HepG2 (cell line): Measurements from ENCODE around the gene SAMD14. TPM values are rescaled to one million over a fixed set of nuclear protein-coding genes. Genes with fewer than 3 reads are reported as not detected.

ENCODE experiments used
- ARID5B ChIP-seq: IDR thresholded peaks from 2 replicates; pipeline ENCODE4 v1.4.0; 2020; ENCODE audit warnings: mild to moderate bottlenecking, missing genetic modification reagents
- CEBPB ChIP-seq: IDR thresholded peaks from 2 replicates; pipeline ENCODE4 v1.6.1; 2011; ENCODE audit warnings: low read depth, low read length, improper control_type of control experiment, borderline replicate concordance
- DPF2 ChIP-seq: sonication (generic); formaldehyde crosslinking; IDR thresholded peaks from 2 replicates; pipeline ENCODE4 v1.4.0; 2020; ENCODE audit warnings: mild to moderate bottlenecking, low read depth, missing genetic modification reagents, borderline replicate concordance
- GATAD2A ChIP-seq: IDR thresholded peaks from 2 replicates; pipeline ENCODE4 v1.6.1; 2016
- HES4 ChIP-seq: sonication (generic); formaldehyde crosslinking; IDR thresholded peaks from 2 replicates; pipeline ENCODE4 v1.9.0; 2021; ENCODE audit warnings: mild to moderate bottlenecking, missing genetic modification reagents, borderline replicate concordance
- JUNB ChIP-seq: sonication (generic); formaldehyde crosslinking; IDR thresholded peaks from 2 replicates; pipeline ENCODE4 v1.8.0; 2022; ENCODE audit warnings: missing genetic modification reagents, mild to moderate bottlenecking, borderline replicate concordance
- KDM5A ChIP-seq: fragments of 200-600 bp; sonication (generic); IDR thresholded peaks from 2 replicates; pipeline ENCODE4 v1.7.0; 2018; ENCODE audit warnings: antibody characterized with exemption, mild to moderate bottlenecking, low read length, borderline replicate concordance
- MBD4 ChIP-seq: IDR thresholded peaks from 2 replicates; pipeline ENCODE4 v1.6.1; 2012; ENCODE audit warnings: low read length, inconsistent platforms, borderline replicate concordance
- PATZ1 ChIP-seq: sonication (generic); formaldehyde crosslinking; IDR thresholded peaks from 2 replicates; pipeline ENCODE4 v1.4.0; 2020; ENCODE audit warnings: missing genetic modification reagents
- PRMT3 ChIP-seq: sonication (generic); formaldehyde crosslinking; IDR thresholded peaks from 2 replicates; pipeline ENCODE4 v1.8.1; 2022; ENCODE audit warnings: low read depth, mild to moderate bottlenecking, moderate library complexity, missing genetic modification reagents, borderline replicate concordance
- SMC3 ChIP-seq: IDR thresholded peaks from 2 replicates; pipeline ENCODE4 v1.6.1; 2011; ENCODE audit warnings: low read length, improper control_type of control experiment
- TCF7L2 ChIP-seq: IDR thresholded peaks from 2 replicates; pipeline ENCODE4 v1.6.1; 2011; ENCODE audit warnings: mild to moderate bottlenecking, low read depth, low read length, moderate library complexity
- U2AF1 ChIP-seq: fragments of 200-400 bp; formaldehyde crosslinking; optimal IDR thresholded peaks from 2 replicates; pipeline ENCODE3; 2017; ENCODE audit warnings: mild to moderate bottlenecking, low read depth, low read length
- ZNF496 ChIP-seq: sonication (generic); formaldehyde crosslinking; IDR thresholded peaks from 2 replicates; pipeline ENCODE4 v1.8.1; 2023; ENCODE audit warnings: mild to moderate bottlenecking, moderate library complexity, missing genetic modification reagents; ENCODE audit not compliant: insufficient replicate concordance
- ZNF577 ChIP-seq: sonication (generic); formaldehyde crosslinking; IDR thresholded peaks from 2 replicates; pipeline ENCODE4 v1.4.0; 2020; ENCODE audit warnings: mild to moderate bottlenecking, low read depth, missing genetic modification reagents, borderline replicate concordance
- ZNF615 ChIP-seq: sonication (generic); formaldehyde crosslinking; IDR thresholded peaks from 2 replicates; pipeline ENCODE4 v1.5.0; 2020; ENCODE audit warnings: mild to moderate bottlenecking, missing genetic modification reagents, borderline replicate concordance
- ZNF629 ChIP-seq: sonication (generic); formaldehyde crosslinking; conservative IDR thresholded peaks from 2 replicates; pipeline ENCODE4 v1.5.0; 2020; ENCODE audit warnings: missing genetic modification reagents
- ZNF768 ChIP-seq: sonication (generic); formaldehyde crosslinking; IDR thresholded peaks from 2 replicates; pipeline ENCODE4 v1.4.0; 2020; ENCODE audit warnings: missing genetic modification reagents
- ZNF775 ChIP-seq: sonication (generic); formaldehyde crosslinking; IDR thresholded peaks from 2 replicates; pipeline ENCODE4 v1.4.0; 2020; ENCODE audit warnings: missing genetic modification reagents, mild to moderate bottlenecking, moderate library complexity, borderline replicate concordance
- ZSCAN29 ChIP-seq: sonication (generic); formaldehyde crosslinking; conservative IDR thresholded peaks from 2 replicates; pipeline ENCODE4 v1.4.0; 2020; ENCODE audit warnings: mild to moderate bottlenecking, missing genetic modification reagents
- polyA plus RNA-seq, 8 experiments: library from polyadenylated mRNA; depleted of rRNA in 3 of 8; stranded (reverse) in 7 of 8; unstranded in 1 of 8; fragments of >200 nt; fragmentation: Illumina TruSeq in 4 of 8; extraction: Trizol in 4 of 8; gene quantifications; 2 replicates each; pipeline versions ENCODE4 v1.2.1 to v1.2.3, GENCODE V29; 2011 to 2016; ENCODE audit warnings: low read depth in 4 of 8, missing spikeins in 1 of 8, mixed read lengths in 1 of 8; ENCODE audit not compliant: insufficient read depth in 1 of 8
- total RNA-seq, 5 experiments: library from RNA; depleted of rRNA; stranded (reverse); fragments of >200 nt; fragmentation: Illumina TruSeq; extraction: Trizol; gene quantifications; 2 replicates each; pipeline ENCODE4 v1.2.3, GENCODE V29; 2016; ENCODE audit warnings: low read depth in 1 of 5
- TF ChIP-seq, protein P1 (sequence below): fragments of 450-650 bp; IDR thresholded peaks from 2 replicates; pipeline ENCODE4 v1.6.1; 2017; ENCODE audit warnings: mild to moderate bottlenecking

The SAMD14 gene
- total and polyA plus RNA-seq, 2 of the 13 experiments (the other 11 are each of a cell fraction or from before 2014, with no cell fraction given), result 0.07 to 0.22 TPM

DNA sequence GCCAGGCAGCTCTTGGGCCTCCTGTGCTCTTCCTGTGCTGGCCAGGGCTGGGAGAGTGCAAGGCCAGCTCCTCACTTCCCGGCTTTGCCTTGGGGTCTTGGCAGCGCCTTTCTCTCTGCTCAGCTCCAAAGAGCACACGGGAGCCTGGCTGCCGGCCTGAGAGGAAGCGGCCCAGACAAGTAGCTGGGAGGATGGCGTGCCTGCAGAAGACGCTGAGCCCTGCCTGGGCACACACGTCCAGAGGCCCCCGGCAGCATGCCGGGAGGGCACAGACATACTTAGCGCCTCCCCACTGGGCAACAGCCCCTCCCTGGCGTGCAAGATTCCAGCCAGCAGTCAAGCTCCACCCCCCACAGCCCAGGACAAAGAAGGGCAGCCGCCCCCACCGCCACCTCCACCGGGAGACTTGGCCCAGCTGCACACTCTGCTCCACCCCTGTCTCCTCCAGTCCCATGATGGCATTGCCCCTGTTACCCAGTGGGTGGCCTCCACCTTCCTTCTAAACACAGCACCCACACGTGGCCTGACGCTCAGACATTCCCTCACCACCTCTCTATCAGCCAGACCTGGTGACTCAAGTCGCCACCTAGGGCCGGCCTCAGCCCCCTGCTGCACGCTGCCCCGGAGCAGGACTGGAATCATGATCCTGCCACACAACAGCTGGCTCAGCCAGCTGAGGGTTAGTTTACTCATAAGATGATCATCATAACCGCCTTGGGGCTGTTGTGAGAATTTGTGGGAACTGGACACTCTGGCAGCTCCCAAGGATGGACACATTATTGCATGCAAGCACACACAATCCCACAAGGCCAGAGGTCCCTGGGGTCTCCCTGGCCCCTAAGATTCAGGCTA lies 48.2 kb upstream of the SAMD14 start (continued):
- TF ChIP-seq ZNF629 (CRISPR knock-in tag) (no peak), ZSCAN29 (CRISPR knock-in tag) (no peak), ZNF768 (CRISPR knock-in tag) (peak; percentile 54; the same call in 1 of the 2 replicates), TCF7L2 (no peak), ZNF577 (CRISPR knock-in tag) (no peak), U2AF1 (no peak), MBD4 (no peak), DPF2 (CRISPR knock-in tag) (no peak), ZNF496 (CRISPR knock-in tag) (no peak), HES4 (CRISPR knock-in tag) (no peak), CEBPB (no peak), ARID5B (CRISPR knock-in tag) (peak; percentile 32), KDM5A (no peak), PRMT3 (CRISPR knock-in tag) (no peak), ZNF775 (CRISPR knock-in tag) (no peak), JUNB (no peak), PATZ1 (CRISPR knock-in tag) (peak; percentile 90), GATAD2A (CRISPR knock-in tag) (peak; percentile 61; the same call in 1 of the 2 replicates), SMC3 (no peak), ZNF615 (CRISPR knock-in tag) (no peak)
- TF ChIP-seq, protein P1, sequence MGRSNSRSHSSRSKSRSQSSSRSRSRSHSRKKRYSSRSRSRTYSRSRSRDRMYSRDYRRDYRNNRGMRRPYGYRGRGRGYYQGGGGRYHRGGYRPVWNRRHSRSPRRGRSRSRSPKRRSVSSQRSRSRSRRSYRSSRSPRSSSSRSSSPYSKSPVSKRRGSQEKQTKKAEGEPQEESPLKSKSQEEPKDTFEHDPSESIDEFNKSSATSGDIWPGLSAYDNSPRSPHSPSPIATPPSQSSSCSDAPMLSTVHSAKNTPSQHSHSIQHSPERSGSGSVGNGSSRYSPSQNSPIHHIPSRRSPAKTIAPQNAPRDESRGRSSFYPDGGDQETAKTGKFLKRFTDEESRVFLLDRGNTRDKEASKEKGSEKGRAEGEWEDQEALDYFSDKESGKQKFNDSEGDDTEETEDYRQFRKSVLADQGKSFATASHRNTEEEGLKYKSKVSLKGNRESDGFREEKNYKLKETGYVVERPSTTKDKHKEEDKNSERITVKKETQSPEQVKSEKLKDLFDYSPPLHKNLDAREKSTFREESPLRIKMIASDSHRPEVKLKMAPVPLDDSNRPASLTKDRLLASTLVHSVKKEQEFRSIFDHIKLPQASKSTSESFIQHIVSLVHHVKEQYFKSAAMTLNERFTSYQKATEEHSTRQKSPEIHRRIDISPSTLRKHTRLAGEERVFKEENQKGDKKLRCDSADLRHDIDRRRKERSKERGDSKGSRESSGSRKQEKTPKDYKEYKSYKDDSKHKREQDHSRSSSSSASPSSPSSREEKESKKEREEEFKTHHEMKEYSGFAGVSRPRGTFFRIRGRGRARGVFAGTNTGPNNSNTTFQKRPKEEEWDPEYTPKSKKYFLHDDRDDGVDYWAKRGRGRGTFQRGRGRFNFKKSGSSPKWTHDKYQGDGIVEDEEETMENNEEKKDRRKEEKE, result no peak
